ENCODE results near the gene RAPGEF1.

- TF ChIP-seq EZH2 (IDR thresholded peaks at IDR 0.05): no peak
- no peak for TF ChIP-seq POLR2AphosphoS5 (IDR thresholded peaks at IDR 0.05; ENCODE audit: borderline replicate concordance, low read depth, low read length)
- no peak for TF ChIP-seq FOXP2 (optimal IDR thresholded peaks at IDR 0.05; ENCODE audit: control extremely low read depth, extremely low read length, insufficient read depth)
Observed at GRCh38 chr9:131628459-131629225, 111.2 kb downstream of the RAPGEF1 start.

Data from SK-N-MC (cell line).